ENCODE results near the gene RXRA. TPM values are rescaled to one million over a fixed set of nuclear protein-coding genes. Genes with fewer than 3 reads are reported as not detected.

Gene RXRA
- total RNA-seq, 2 donors from 2014 or later: 45.4 to 58.1 TPM

DNA sequence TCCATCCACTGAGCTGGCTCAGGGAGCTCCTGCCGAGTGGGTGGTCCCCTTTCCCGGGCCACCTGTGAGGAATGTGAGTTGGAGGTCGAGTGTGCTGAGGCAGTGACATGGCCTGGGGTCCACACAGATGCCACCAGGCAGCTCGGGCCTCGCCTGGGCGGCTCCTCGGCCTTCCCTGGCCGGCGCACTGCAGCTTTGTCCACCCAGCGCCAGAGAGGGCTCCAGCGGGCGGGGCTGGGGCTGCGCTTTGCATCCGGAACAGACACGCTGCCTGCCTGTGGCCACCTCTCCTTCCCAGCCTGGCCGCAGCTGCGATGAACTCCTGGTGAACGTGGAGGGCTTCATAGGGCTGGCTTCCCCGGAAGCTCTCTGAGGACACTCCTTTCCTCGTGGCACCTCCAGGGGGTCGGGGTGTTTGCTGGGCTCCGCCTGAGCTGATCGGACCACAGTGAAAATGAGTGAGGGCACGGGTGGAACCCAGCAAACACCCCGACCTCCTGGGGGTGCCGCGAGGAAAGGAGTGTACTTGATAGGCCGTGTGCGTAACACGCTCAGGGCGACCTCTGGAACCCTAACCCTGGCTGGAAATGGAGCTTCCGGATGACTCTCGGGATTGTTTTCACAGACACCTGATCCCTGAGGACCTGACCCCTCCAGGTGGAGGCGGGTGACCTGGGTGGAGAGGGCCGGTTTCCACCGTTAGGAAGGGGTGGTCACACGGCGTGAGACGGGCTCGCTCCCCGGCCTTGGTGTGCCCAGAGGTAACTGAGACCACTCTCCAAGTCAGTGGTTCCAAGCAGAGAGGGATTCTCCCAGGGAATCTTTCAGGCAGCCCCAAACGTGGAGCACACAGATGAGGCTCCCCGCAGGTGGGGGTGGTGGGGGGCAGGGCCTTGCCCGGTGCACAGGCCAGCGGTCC is 31.8 kb upstream of the RXRA start:
- H3K27ac ChIP-seq: no peak overlapping the region
- DNase-seq (ENCODE audit: low spot score) (no peak), ATAC-seq (ENCODE audit: insufficient number of reproducible peaks, low FRiP score, low read depth) (no peak)
- H3K4me3 ChIP-seq: peak overlapping the region; percentile 58
- no peaks in the 10 kb centered on the region for H3K9me3 ChIP-seq
- no peaks in the 10 kb centered on the region for H3K36me3 ChIP-seq
- no peaks in the 10 kb centered on the region for H3K27me3 ChIP-seq (replicated peaks; ENCODE audit: insufficient read depth)
- peaks cover 5 to 12% of the 10 kb centered on the region in 2 donors for H3K4me1 ChIP-seq (ENCODE audit: control insufficient read depth in 1 of 2, low read depth in 2 of 2)
- TF ChIP-seq, protein P1, sequence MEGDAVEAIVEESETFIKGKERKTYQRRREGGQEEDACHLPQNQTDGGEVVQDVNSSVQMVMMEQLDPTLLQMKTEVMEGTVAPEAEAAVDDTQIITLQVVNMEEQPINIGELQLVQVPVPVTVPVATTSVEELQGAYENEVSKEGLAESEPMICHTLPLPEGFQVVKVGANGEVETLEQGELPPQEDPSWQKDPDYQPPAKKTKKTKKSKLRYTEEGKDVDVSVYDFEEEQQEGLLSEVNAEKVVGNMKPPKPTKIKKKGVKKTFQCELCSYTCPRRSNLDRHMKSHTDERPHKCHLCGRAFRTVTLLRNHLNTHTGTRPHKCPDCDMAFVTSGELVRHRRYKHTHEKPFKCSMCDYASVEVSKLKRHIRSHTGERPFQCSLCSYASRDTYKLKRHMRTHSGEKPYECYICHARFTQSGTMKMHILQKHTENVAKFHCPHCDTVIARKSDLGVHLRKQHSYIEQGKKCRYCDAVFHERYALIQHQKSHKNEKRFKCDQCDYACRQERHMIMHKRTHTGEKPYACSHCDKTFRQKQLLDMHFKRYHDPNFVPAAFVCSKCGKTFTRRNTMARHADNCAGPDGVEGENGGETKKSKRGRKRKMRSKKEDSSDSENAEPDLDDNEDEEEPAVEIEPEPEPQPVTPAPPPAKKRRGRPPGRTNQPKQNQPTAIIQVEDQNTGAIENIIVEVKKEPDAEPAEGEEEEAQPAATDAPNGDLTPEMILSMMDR (IDR thresholded peaks at IDR 0.05): no peak

DNA sequence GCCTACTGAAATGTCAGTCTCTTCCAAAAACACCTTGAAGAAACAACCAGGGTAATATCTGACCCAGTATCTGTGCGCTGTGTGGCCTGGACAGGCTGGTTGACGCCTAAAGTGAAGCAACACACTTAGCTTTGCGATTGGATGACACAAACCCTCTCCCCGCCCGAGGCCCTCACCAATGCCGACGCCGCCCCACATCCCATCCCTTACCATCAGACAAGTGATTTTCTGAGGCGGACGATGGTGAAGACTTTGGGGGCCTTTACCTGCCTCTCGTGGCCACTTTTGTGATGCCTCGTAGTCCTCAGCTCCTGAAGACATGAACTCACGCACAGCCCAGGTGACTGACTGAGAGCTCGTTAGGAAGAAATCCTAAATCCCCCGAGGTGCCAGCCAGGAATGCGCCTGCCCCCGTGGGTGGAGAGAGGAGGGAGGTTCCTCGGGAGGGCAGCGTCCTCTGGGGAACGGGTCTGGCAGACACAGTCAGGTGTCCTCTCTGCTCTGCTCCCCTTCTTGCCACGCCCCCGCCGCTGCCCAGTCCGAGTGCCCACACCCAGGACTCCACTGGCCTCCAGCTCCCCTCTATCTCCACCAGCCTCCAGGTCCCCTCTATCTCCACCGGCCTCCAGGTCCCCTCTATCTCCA is 31.0 kb upstream of the RXRA start:
- DNase-seq (ENCODE audit: low spot score): no peak
- Histone ChIP-seq H3K9me3 (no peaks in the 10 kb centered on the region), H3K4me3 (no peak overlapping the region), H3K27me3 (replicated peaks; ENCODE audit: insufficient read depth) (no peaks in the 10 kb centered on the region), H3K27ac (no peak overlapping the region), H3K36me3 (no peaks in the 10 kb centered on the region), H3K4me1 (ENCODE audit: control insufficient read depth in 1 of 2, low read depth in 2 of 2) (peaks cover 5 to 12% of the 10 kb centered on the region in 2 donors)
- no peak for ATAC-seq (ENCODE audit: insufficient number of reproducible peaks, low FRiP score, low read depth)
- TF ChIP-seq, protein P1 (IDR thresholded peaks at IDR 0.05): no peak

DNA sequence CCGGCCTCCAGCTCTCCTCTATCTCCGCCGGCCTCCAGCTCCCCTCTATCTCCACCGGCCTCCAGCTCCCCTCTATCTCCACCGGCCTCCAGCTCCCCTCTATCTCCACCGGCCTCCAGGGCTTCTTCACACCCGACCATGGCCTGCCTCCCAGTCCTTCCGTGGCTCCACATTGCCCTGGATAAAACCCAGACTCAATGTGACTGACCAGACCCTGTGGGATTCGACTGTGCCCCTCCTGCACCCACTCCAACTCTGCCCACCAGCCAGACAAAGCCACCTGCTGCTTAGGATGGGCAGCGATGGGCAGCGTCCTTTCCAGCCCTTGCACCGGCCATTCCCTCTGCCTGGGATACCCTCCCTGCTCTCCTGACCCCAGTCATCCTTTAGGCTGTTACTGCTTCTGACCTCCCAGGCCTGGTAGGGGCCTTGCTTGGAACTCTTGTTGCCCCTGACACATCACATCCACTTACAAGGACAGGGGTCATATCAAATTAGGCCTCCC is 30.5 kb upstream of the RXRA start:
- no peaks in the 10 kb centered on the region for H3K9me3 ChIP-seq
- peaks cover 5 to 12% of the 10 kb centered on the region in 2 donors for H3K4me1 ChIP-seq (ENCODE audit: control insufficient read depth in 1 of 2, low read depth in 2 of 2)
- no peaks in the 10 kb centered on the region for H3K36me3 ChIP-seq
- H3K27ac ChIP-seq: no peak overlapping the region
- H3K27me3 ChIP-seq (replicated peaks; ENCODE audit: insufficient read depth): no peaks in the 10 kb centered on the region
- ATAC-seq (ENCODE audit: insufficient number of reproducible peaks, low FRiP score, low read depth) (no peak), DNase-seq (ENCODE audit: low spot score) (no peak)
- H3K4me3 ChIP-seq: no peak overlapping the region
- TF ChIP-seq, protein P1 (IDR thresholded peaks at IDR 0.05): no peak

DNA sequence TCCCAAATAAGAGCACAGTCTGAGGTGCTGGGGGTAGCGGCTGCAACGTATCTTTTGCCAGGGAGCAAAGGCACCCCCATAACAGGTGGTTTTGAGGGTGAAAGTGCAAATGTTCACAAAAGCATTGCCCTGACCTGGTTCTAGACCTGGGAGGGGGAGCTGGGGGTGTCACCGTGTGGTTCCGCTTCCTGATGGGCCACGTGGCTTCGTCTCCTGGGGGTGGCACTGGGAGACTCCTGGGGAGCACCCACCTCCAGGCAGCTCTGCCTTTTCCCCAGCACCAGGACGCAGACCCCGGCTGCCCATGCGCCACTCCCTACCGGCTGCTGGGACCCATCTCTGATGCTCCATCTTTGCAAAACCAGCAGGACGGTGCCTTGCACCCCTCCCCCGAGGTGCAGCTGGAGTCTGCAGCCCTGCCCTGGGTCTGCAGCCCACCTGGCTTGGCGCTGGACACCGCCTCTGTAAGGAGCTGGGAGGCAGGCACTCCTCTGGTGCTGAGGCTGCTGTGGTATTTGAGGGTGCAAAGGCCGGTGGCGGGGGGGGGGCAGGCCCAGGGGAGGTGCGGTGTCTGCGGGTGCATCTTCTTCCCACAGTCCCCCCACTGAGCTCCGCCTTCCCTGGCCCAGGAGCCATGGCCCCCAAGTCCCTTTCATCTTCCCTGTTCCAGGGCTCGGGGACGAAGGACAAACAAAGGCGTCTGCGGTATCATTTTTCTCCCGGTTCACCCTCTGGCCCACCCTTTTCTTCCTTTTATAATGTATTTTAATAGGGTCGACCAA is 29.8 kb upstream of the RXRA start:
- ATAC-seq (ENCODE audit: insufficient number of reproducible peaks, low FRiP score, low read depth) (no peak), DNase-seq (ENCODE audit: low spot score) (no peak)
- Histone ChIP-seq H3K27me3 (replicated peaks; ENCODE audit: insufficient read depth) (no peaks in the 10 kb centered on the region), H3K4me1 (ENCODE audit: control insufficient read depth in 1 of 2, low read depth in 2 of 2) (peaks cover 5 to 12% of the 10 kb centered on the region in 2 donors), H3K4me3 (no peak overlapping the region), H3K27ac (no peak overlapping the region), H3K9me3 (no peaks in the 10 kb centered on the region), H3K36me3 (no peaks in the 10 kb centered on the region)
- TF ChIP-seq, protein P1 (IDR thresholded peaks at IDR 0.05): no peak

DNA sequence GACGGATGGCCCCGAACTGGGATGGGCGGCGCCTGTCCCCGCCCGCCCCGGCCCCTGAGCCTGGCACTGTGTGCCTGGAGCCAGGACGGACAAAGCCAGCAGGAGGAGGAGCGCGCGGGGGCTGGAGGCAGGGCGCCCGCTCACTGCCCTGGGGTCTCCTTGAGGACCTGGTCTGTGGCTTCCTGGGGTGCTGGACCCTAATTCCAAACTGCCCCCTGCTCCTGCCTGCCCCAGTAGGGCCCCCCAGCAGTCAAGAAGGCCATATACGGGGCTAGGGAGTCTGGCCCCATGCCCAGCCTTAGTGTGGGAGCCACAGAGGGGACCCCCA is 29.2 kb upstream of the RXRA start:
- no peaks in the 10 kb centered on the region for H3K27me3 ChIP-seq (replicated peaks; ENCODE audit: insufficient read depth)
- TF ChIP-seq, protein P1 (IDR thresholded peaks at IDR 0.05): no peak
- H3K36me3 ChIP-seq: no peaks in the 10 kb centered on the region
- H3K4me1 ChIP-seq (ENCODE audit: control insufficient read depth in 1 of 2, low read depth in 2 of 2): peaks cover 5 to 12% of the 10 kb centered on the region in 2 donors
- H3K4me3 ChIP-seq: no peak overlapping the region
- ATAC-seq (ENCODE audit: insufficient number of reproducible peaks, low FRiP score, low read depth) (no peak), DNase-seq (ENCODE audit: low spot score) (no peak)
- no peak overlapping the region for H3K27ac ChIP-seq
- no peaks in the 10 kb centered on the region for H3K9me3 ChIP-seq

All from thoracic aorta (tissue), 2 donors.